ENCODE results near the gene PTPRZ1. TPM values are rescaled to one million over a fixed set of nuclear protein-coding genes. Genes with fewer than 3 reads are reported as not detected.

Gene PTPRZ1
- total RNA-seq, 2 donors from 2014 or later, result 2.6 to 3.0 TPM

DNA sequence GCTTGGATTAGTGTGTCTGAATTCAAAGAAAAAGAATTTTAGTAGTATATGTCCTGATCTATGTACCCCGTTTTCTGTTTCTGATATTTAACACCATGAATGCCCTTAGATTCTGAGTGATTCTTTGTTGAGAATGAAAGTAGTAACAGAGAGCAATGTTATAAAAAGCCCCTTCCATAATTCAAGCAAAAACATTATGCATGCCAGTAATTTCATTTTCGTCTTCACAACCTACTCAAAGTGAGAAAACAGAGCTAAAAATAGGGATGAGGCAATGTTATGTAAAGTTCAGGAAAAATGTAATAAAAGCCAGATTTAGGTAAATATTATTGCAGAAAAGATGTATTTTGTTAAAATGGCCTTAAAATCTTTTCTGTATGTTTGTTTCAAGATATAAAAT lies 28.1 kb downstream of the PTPRZ1 start:
- Histone ChIP-seq H3K27ac (no peak overlapping the region), H3K4me1 (no peaks in the 10 kb centered on the region), H3K36me3 (no peaks in the 10 kb centered on the region), H3K4me3 (no peak overlapping the region), H3K9me3 (no peaks in the 10 kb centered on the region), H3K27me3 (no peaks in the 10 kb centered on the region)
- TF ChIP-seq, protein P1, sequence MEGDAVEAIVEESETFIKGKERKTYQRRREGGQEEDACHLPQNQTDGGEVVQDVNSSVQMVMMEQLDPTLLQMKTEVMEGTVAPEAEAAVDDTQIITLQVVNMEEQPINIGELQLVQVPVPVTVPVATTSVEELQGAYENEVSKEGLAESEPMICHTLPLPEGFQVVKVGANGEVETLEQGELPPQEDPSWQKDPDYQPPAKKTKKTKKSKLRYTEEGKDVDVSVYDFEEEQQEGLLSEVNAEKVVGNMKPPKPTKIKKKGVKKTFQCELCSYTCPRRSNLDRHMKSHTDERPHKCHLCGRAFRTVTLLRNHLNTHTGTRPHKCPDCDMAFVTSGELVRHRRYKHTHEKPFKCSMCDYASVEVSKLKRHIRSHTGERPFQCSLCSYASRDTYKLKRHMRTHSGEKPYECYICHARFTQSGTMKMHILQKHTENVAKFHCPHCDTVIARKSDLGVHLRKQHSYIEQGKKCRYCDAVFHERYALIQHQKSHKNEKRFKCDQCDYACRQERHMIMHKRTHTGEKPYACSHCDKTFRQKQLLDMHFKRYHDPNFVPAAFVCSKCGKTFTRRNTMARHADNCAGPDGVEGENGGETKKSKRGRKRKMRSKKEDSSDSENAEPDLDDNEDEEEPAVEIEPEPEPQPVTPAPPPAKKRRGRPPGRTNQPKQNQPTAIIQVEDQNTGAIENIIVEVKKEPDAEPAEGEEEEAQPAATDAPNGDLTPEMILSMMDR (IDR thresholded peaks at IDR 0.05), result no peak
- no peak for DNase-seq (ENCODE audit: low spot score)

DNA sequence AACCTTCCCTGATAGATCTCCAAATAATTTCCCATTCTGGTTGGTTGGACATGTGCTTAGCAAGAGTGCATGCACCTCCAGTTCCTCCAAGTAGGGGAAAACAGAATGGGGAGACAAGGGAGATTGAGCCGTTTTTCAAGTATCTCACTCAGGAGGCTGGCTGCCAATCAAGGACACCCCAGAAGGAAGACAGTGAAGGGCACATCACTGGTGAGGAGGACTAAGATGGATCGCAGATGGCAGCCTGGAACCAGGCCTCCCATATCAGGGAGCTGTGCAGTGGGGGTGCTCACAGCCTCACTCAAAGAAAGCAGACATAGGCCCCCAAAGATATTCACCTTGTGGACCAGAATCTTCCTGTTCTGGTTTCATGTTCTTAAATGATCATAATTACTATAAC lies 31.2 kb downstream of the PTPRZ1 start:
- H3K4me3 ChIP-seq, result no peak overlapping the region
- no peaks in the 10 kb centered on the region for H3K36me3 ChIP-seq
- TF ChIP-seq, protein P1 (IDR thresholded peaks at IDR 0.05), result no peak
- H3K4me1 ChIP-seq, result no peaks in the 10 kb centered on the region
- H3K27me3 ChIP-seq, result no peaks in the 10 kb centered on the region
- H3K9me3 ChIP-seq, result no peaks in the 10 kb centered on the region
- DNase-seq (ENCODE audit: low spot score), result no peak
- no peak overlapping the region for H3K27ac ChIP-seq

DNA sequence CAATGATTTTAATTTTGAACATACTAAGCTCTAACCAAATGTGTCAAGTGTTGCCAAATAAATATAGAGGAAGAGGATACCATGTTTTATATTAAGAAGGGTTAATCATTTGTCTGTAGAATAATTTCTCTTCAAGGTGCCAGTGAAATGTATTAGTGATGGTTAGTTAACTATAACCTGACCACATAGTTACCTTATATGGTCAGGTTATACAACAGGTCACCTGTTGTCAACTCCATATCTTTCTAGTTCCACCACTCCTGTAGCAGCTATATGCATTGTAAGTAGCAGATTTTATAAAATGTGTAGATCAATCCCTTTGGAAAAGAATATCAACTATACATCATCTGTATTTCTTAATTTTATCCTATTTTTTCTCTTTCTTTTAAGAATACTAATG lies 35.1 kb downstream of the PTPRZ1 start:
- Histone ChIP-seq H3K4me1 (no peaks in the 10 kb centered on the region), H3K9me3 (no peaks in the 10 kb centered on the region), H3K27ac (no peak overlapping the region), H3K36me3 (no peaks in the 10 kb centered on the region), H3K27me3 (no peaks in the 10 kb centered on the region), H3K4me3 (no peak overlapping the region)
- no peak for DNase-seq (ENCODE audit: low spot score)
- TF ChIP-seq, protein P1 (IDR thresholded peaks at IDR 0.05), result no peak

DNA sequence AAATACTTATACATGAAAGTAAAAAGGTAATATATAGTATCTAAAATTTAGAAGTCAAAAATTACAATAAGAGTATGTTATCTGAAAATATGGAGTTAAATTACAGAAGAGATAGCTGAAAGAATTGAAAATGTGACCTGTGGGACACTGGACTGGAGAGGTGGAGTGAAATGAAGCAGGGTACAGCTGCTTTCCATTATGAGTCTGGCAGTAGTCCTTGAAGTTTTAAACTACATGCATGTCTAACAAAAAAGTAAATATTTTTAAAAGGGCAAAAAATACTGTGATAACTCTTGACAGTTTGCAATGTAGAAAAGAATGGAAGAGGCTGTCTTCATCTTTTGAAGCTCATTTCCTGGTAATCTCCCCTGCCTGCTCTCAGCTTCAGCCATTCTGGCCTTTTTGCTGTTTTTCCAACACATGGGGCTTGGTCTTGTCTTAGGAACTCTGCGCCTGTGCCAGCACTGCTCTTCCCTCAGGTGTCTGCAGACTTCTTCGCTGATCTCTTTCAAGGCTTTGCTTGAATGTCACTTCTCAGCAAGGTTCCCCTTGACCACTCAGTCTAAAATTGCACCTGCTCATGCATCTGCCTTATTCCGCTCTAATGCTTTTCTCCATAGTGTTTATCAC lies 36.9 kb downstream of the PTPRZ1 start:
- H3K9me3 ChIP-seq, result no peaks in the 10 kb centered on the region
- H3K27ac ChIP-seq, result no peak overlapping the region
- no peaks in the 10 kb centered on the region for H3K4me1 ChIP-seq
- TF ChIP-seq, protein P1 (IDR thresholded peaks at IDR 0.05), result no peak
- H3K36me3 ChIP-seq, result no peaks in the 10 kb centered on the region
- no peak overlapping the region for H3K4me3 ChIP-seq
- no peaks in the 10 kb centered on the region for H3K27me3 ChIP-seq
- DNase-seq (ENCODE audit: low spot score), result no peak

DNA sequence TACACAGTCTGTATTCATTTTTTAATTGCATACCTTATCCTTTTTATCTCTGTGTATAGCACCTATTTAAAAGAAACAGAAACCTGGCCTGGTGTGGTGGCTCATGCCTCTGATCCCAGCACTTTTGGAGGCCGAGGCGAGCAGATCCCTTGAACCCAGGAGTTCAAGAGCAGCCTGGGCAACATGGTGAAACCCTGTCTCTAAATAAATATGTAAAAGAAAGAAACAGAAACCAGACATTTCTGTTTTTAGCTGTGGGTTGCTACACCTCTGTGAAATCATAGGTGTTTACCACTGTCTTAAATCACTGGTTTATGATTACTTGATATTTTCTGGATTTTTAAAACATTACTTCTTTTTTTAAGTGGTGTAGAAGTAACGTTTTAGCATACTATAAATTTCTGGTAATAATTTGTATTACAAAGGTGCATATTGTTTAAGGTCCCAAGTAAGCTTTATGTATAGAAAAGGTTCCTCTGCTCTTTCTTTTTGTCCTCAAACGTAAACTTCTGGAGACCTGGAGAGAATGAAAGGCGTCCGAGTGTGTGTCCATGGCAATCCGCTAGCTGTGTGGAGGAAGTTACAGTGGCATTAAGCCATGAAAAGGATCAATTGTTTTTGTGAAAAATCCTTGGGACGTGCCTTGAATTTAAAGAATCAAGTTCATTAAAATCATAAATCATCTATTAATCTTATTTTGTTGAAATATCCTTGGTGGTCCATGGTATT lies 41.1 kb downstream of the PTPRZ1 start:
- H3K4me3 ChIP-seq, result no peak overlapping the region
- no peak for DNase-seq (ENCODE audit: low spot score)
- H3K9me3 ChIP-seq, result no peaks in the 10 kb centered on the region
- no peaks in the 10 kb centered on the region for H3K4me1 ChIP-seq
- no peaks in the 10 kb centered on the region for H3K36me3 ChIP-seq
- H3K27me3 ChIP-seq, result no peaks in the 10 kb centered on the region
- TF ChIP-seq, protein P1 (IDR thresholded peaks at IDR 0.05), result no peak
- H3K27ac ChIP-seq, result no peak overlapping the region

All from right atrium auricular region (tissue), 2 donors.